ENCODE data around the gene TST. TPM values are rescaled to one million over a fixed set of nuclear protein-coding genes. Genes with fewer than 3 reads are reported as not detected.

Gene TST
- total RNA-seq (2022) (37.0 and 44.9 TPM in 2 replicates), Bru-seq, nascent RNA (percentile 80 among the genes with signal in this experiment), BruChase-seq, experiment 1, labeled RNA remaining after a 2-hour chase (percentile 70 among the genes with signal in this experiment), BruChase-seq, experiment 2, labeled RNA remaining after a 6-hour chase (percentile 69 among the genes with signal in this experiment)
- long read RNA-seq, transcript TST-201 (3 exons, 1,211 nt): minor isoform, 6 of 24 reads
- long read RNA-seq, transcript TST-202 (2 exons, 1,797 nt): major isoform, 10 of 24 reads
- long read RNA-seq, partial matches to known transcripts: 2 of 24 reads
- long read RNA-seq, other reads (novel, unspliced or antisense): 6 of 24 reads

GRCh38 chr22:37019309-37020191 is at the start of gene TST, which contains the start of gene MPST:
Gene TST (minus strand): TSS chr22:37019447. CDS start chr22:37018732, 715 bp downstream.
Gene MPST (plus strand): TSS chr22:37019742. CDS start chr22:37019837, 95 bp downstream.
- H3K4me1 ChIP-seq: peaks cover 16% of the 10 kb centered on the region; the same call in 1 of the 2 replicates
- Mint-ChIP-seq H3K4me1 (ENCODE audit: low read depth, unreplicated experiment) (no peaks in the 10 kb centered on the region), H3K4me3 (ENCODE audit: unreplicated experiment) (peak within 1 kb of the TSS; percentile 96), H3K9me3 (ENCODE audit: unreplicated experiment) (no peaks in the 10 kb centered on the region), H3K36me3 (ENCODE audit: insufficient read depth, unreplicated experiment) (peaks cover 26% of the 10 kb centered on the region), H3K27ac (ENCODE audit: unreplicated experiment) (peak within 1 kb of the TSS; percentile 91), H3K27me3 (ENCODE audit: insufficient read depth, unreplicated experiment) (no peaks in the 10 kb centered on the region)
- BruUV-seq (replicated peaks): no TSS peak
- TF ChIP-seq CTCF (IDR thresholded peaks at IDR 0.05; ENCODE audit: insufficient read depth in 1 of 2, low read depth in 1 of 2, low read length in 1 of 2, severe bottlenecking in 1 of 2, unreplicated experiment in 1 of 2): peak in 1 of 2 experiments; percentile 6
- peak; percentile 79 to 85 for DNase-seq
- CTCF ChIA-PET: interaction anchor here (0.7 to 4.9 kb wide), 6 partner anchors 11 to 164 kb away, joined by 3 to 29 read pairs (median 7); partner anchors contain the start of gene KCTD17
- peaks cover 2% of the 10 kb centered on the region for H3K36me3 ChIP-seq (ENCODE audit: control insufficient read depth, insufficient read depth, low read length)
- peak within 1 kb of the TSS; percentile 70 for H3K4me3 ChIP-seq (ENCODE audit: low read depth, low read length)
- no peaks in the 10 kb centered on the region; the same call in 1 of the 2 replicates for H3K27me3 ChIP-seq (replicated peaks; ENCODE audit: control insufficient read depth, insufficient read depth, low read length)
- intact Hi-C loops (cut with micrococcal nuclease; ENCODE audit: unreplicated experiment): loop anchor here (1.0 kb wide), 1 partner anchor 13 kb away; no protein-coding TSS in a partner anchor
- POLR2A ChIA-PET: interaction anchor here (0.5 to 2.5 kb wide), 8 partner anchors 13 to 824 kb away, joined by 3 to 39 read pairs (median 5); partner anchors contain the start of genes ANKRD54, C1QTNF6 and LGALS2
- no peaks in the 10 kb centered on the region for H3K9me3 ChIP-seq

- POLR2A ChIA-PET: no interaction called here
- Histone ChIP-seq H3K36me3 (ENCODE audit: control insufficient read depth, insufficient read depth, low read length) (no peaks in the 10 kb centered on the region), H3K4me3 (ENCODE audit: low read depth, low read length) (no peak overlapping the region), H3K27me3 (replicated peaks; ENCODE audit: control insufficient read depth, insufficient read depth, low read length) (no peaks in the 10 kb centered on the region), H3K9me3 (no peaks in the 10 kb centered on the region), H3K4me1 (peaks cover 6% of the 10 kb centered on the region; the same call in 1 of the 2 replicates)
- no peaks in the 10 kb centered on the region for H3K4me1 Mint-ChIP-seq (ENCODE audit: low read depth, unreplicated experiment)
- H3K27me3 Mint-ChIP-seq (ENCODE audit: insufficient read depth, unreplicated experiment): peaks cover 2% of the 10 kb centered on the region
- CTCF ChIA-PET: no interaction called here
- no TSS peak for BruUV-seq (replicated peaks)
- no peak for TF ChIP-seq CTCF (IDR thresholded peaks at IDR 0.05; ENCODE audit: insufficient read depth in 1 of 2, low read depth in 1 of 2, low read length in 1 of 2, severe bottlenecking in 1 of 2, unreplicated experiment in 1 of 2)
- H3K4me3 Mint-ChIP-seq (ENCODE audit: unreplicated experiment): no peak overlapping the region
- no peaks in the 10 kb centered on the region for H3K9me3 Mint-ChIP-seq (ENCODE audit: unreplicated experiment)
- no peak for DNase-seq
- no peaks in the 10 kb centered on the region for H3K36me3 Mint-ChIP-seq (ENCODE audit: insufficient read depth, unreplicated experiment)
- no peak overlapping the region for H3K27ac Mint-ChIP-seq (ENCODE audit: unreplicated experiment)
- intact Hi-C loops (cut with micrococcal nuclease; ENCODE audit: unreplicated experiment): no loop called here
Measured at GRCh38 chr22:37068859-37069258, 49.6 kb upstream of the TST start.

- Mint-ChIP-seq H3K4me3 (ENCODE audit: unreplicated experiment) (no peak overlapping the region), H3K9me3 (ENCODE audit: unreplicated experiment) (no peaks in the 10 kb centered on the region), H3K4me1 (ENCODE audit: low read depth, unreplicated experiment) (no peaks in the 10 kb centered on the region), H3K36me3 (ENCODE audit: insufficient read depth, unreplicated experiment) (no peaks in the 10 kb centered on the region), H3K27me3 (ENCODE audit: insufficient read depth, unreplicated experiment) (peaks cover 2% of the 10 kb centered on the region), H3K27ac (ENCODE audit: unreplicated experiment) (no peak overlapping the region)
- Histone ChIP-seq H3K4me3 (ENCODE audit: low read depth, low read length) (no peak overlapping the region), H3K4me1 (peaks cover 6% of the 10 kb centered on the region; the same call in 1 of the 2 replicates), H3K9me3 (no peaks in the 10 kb centered on the region), H3K27me3 (replicated peaks; ENCODE audit: control insufficient read depth, insufficient read depth, low read length) (no peaks in the 10 kb centered on the region), H3K36me3 (ENCODE audit: control insufficient read depth, insufficient read depth, low read length) (no peaks in the 10 kb centered on the region)
- DNase-seq: no peak
- no TSS peak for BruUV-seq (replicated peaks)
- intact Hi-C loops (cut with micrococcal nuclease; ENCODE audit: unreplicated experiment): no loop called here
- ChIA-PET POLR2A (no interaction called here), CTCF (interaction anchor here (0.5 kb wide), 1 partner anchor 15 kb away, joined by 3 read pairs; no protein-coding TSS in a partner anchor)
- TF ChIP-seq CTCF (IDR thresholded peaks at IDR 0.05; ENCODE audit: insufficient read depth in 1 of 2, low read depth in 1 of 2, low read length in 1 of 2, severe bottlenecking in 1 of 2, unreplicated experiment in 1 of 2): no peak
Measured at GRCh38 chr22:37067428-37067827, 48.2 kb upstream of the TST start.
